Activated naive CD4-positive, alpha-beta T cell treated with anti-CD3 and anti-CD28 coated beads, Interleukin-2, amount 50 U/mL, for 24 hours (primary cell): Measurements from ENCODE around the gene TMEM62.
"Not testable (repeated sequence)": the region's sequence is repeated elsewhere in the genome, so short reads cannot be mapped to it uniquely, and the experiment has no call there.

Source experiments
- H3K27ac Mint-ChIP-seq: one replicate; pipeline ENCODE4 v1.8.0; 2021; ENCODE audit warnings: mild to moderate bottlenecking, mixed read lengths
- H3K27me3 Mint-ChIP-seq: one replicate; pipeline ENCODE4 v1.8.0; 2021; ENCODE audit warnings: mixed read lengths
- H3K36me3 Mint-ChIP-seq: one replicate; pipeline ENCODE4 v1.8.0; 2021; ENCODE audit warnings: mixed read lengths
- H3K4me1 Mint-ChIP-seq: one replicate; pipeline ENCODE4 v1.8.0; 2021; ENCODE audit warnings: mixed read lengths
- H3K4me3 Mint-ChIP-seq: one replicate; pipeline ENCODE4 v1.8.0; 2021; ENCODE audit warnings: mild to moderate bottlenecking, mixed read lengths
- H3K9me3 Mint-ChIP-seq: one replicate; pipeline ENCODE4 v1.8.0; 2021; ENCODE audit warnings: mixed read lengths

The TMEM62 gene

DNA sequence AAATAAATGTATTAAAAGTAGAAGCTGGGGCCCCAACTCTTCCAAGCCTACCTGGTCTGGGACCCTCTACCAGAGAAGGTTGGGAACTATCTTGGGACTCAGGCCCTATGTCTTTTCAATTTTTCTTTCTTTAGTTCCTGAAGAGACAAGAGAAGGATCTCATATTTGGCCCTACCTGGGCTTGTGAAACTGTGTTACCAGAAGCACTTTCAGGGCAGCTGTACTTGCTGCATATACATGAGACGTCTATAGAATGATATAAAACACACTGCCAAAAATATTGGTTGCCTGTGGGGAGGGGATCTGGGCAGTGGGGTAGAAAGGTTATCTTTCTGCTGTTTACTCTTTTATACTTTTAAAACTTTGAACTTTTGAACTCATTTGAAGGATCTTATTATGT, 88.0 kb downstream of the TMEM62 start:
- no peak overlapping the region for H3K27ac Mint-ChIP-seq

DNA sequence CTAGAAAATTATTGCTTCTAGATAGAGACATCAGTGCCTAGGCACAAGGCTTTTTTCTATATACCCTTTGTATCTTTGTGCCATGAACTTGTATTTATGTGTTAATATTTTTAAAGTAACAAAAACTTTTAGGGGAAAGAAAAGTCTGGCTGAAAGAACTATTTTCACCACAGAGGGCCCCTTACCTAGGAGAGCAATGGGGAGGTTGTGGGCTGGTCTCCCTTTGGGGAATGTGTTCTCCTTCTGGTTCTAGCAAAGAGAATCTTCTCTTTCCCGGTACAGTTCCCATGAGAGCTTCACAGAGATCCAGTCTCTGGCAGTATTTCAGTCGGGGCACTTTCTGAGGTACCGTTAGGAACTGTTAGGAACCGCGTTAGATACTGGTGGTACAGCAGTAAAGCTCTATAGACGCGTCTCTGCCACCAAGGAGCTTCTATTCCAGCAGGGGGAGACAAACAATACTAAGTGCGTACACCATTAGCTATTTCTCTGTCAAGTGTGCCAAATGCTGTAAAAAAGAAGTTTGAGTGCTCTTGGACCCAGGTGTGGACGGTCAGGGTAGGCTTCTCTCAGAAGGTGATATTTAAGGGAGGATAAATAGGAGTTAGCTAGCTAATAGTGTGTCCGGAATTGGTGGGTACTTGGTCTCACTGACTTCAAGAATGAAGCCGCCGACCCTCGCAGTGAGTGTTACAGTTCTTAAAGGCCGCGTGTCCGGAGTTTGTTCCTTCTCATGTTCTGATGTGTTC, 92.0 kb downstream of the TMEM62 start:
- H3K36me3 Mint-ChIP-seq, result no peaks in the 10 kb centered on the region
- H3K27ac Mint-ChIP-seq, result no peak overlapping the region
- no peaks in the 10 kb centered on the region for H3K9me3 Mint-ChIP-seq
- H3K4me1 Mint-ChIP-seq, result peaks cover 7% of the 10 kb centered on the region
- peaks cover 5% of the 10 kb centered on the region for H3K27me3 Mint-ChIP-seq
- no peak overlapping the region for H3K4me3 Mint-ChIP-seq

More for the DNA sequence above, 88.0 kb downstream of the TMEM62 start:
- H3K4me3 Mint-ChIP-seq, result no peak overlapping the region
- H3K27me3 Mint-ChIP-seq, result peaks cover 5% of the 10 kb centered on the region
- no peaks in the 10 kb centered on the region for H3K36me3 Mint-ChIP-seq
- peaks cover 7% of the 10 kb centered on the region for H3K4me1 Mint-ChIP-seq
- H3K9me3 Mint-ChIP-seq, result no peaks in the 10 kb centered on the region

DNA sequence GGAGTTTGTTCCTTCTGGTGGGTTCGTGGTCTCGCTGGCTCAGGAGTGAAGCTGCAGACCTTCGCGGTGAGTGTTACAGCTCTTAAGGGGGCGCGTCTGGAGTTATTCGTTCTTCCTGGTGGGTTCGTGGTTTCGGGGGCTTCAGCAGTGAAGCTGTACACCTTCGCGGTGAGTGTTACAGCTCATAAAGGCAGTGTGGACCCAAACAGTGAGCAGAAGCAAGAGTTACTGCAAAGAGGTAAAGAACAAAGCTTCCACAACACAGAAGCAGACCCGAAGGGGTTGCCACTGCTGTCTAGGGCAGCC, 92.5 kb downstream of the TMEM62 start:
- H3K9me3 Mint-ChIP-seq, H3K36me3 Mint-ChIP-seq, H3K4me3 Mint-ChIP-seq, H3K4me1 Mint-ChIP-seq, H3K27me3 Mint-ChIP-seq, H3K27ac Mint-ChIP-seq: not testable (repeated sequence)

DNA sequence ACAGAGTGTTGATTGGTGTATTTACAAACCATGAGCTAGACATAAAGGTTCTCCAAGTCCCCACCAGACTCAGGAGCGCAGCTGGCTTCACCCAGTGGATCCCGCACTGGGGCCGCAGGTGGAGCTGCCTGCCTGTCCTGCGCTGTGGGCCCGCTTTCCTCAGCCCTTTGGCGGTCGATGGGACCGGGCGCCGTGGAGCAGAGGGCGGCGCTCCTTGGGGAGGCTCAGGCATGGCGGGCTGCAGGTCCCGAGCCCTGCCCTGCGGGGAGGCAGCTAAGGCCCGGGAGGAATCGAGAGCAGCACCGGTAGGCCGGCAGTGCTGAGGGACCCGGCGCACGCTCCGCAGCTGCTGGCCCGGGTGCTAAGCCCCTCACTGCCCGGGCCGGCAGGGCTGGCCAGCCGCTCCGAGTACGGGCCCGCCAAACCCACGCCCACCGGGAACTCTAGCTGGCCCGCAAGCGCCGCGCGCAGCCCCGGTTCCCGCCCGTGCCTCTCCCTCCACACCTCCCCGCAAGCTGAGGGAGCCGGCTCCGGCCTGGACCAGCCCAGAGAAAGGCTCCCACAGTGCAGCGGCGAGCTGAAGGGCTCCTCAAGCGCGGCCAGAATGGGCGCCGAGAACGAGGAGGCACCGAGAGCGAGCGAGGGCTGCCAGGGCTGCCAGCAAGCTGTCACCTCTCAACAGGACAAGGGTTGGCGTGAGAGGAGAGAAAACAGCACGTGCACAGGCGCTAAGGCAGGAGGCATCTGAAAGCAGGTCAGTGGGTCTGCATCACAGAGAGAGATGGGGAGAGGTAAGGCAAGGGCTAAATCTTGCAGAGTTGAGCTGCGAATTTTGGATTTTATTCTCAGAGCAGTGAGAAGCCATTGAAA, 93.3 kb downstream of the TMEM62 start:
- H3K9me3 Mint-ChIP-seq, result no peaks in the 10 kb centered on the region
- H3K27me3 Mint-ChIP-seq, result peaks cover 5% of the 10 kb centered on the region
- H3K27ac Mint-ChIP-seq, result no peak overlapping the region
- no peaks in the 10 kb centered on the region for H3K36me3 Mint-ChIP-seq
- H3K4me1 Mint-ChIP-seq, result peaks cover 7% of the 10 kb centered on the region
- H3K4me3 Mint-ChIP-seq, result no peak overlapping the region

DNA sequence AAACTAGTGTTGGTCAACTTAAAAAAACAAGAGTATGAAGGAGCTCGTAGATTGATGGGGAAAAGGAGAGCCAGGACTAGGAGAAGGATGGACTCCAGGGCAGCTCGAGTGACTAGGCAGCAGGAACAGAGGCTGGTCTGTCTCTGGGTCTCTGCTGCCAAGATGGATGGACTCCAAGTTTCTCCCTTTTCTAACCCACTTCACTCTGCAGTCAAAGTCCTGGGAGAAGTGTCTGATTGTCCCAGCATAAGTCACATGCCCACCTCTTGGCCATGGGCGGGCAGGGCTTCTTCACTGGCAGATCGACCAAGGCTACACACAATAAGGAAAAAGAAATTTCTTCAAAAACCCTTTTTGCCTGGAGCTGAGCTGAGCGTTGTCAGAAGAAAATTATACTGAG, 96.6 kb downstream of the TMEM62 start:
- H3K9me3 Mint-ChIP-seq, result no peaks in the 10 kb centered on the region
- H3K27me3 Mint-ChIP-seq, result peaks cover 2% of the 10 kb centered on the region
- no peaks in the 10 kb centered on the region for H3K36me3 Mint-ChIP-seq
- peaks cover 7% of the 10 kb centered on the region for H3K4me1 Mint-ChIP-seq
- no peak overlapping the region for H3K27ac Mint-ChIP-seq
- no peak overlapping the region for H3K4me3 Mint-ChIP-seq

DNA sequence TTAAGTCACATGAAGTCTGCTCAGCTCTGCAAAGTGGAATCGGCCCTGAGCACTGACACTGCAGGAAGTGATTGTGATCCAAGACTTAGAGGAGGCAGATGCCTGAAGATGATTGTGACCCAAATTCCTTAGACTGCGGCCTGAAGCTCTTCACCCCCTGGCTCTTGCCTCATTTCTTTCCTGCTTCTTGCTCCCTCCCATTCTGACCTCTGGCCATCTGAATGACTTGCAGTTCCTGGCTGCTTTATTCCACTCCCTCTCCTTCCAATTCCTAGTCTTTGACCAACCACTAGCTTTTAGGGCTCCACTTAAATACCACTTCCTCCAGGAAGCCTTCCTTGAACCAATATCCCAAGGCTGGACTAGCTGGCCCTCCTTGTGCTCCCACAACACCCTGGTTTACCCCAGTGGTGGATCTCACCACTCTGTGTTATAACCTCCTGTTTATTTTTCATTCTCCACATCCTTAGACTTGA, 97.3 kb downstream of the TMEM62 start:
- H3K27me3 Mint-ChIP-seq, result no peaks in the 10 kb centered on the region
- H3K27ac Mint-ChIP-seq, result no peak overlapping the region
- H3K4me3 Mint-ChIP-seq, result no peak overlapping the region
- no peaks in the 10 kb centered on the region for H3K9me3 Mint-ChIP-seq
- H3K36me3 Mint-ChIP-seq, result no peaks in the 10 kb centered on the region
- H3K4me1 Mint-ChIP-seq, result peaks cover 3% of the 10 kb centered on the region

DNA sequence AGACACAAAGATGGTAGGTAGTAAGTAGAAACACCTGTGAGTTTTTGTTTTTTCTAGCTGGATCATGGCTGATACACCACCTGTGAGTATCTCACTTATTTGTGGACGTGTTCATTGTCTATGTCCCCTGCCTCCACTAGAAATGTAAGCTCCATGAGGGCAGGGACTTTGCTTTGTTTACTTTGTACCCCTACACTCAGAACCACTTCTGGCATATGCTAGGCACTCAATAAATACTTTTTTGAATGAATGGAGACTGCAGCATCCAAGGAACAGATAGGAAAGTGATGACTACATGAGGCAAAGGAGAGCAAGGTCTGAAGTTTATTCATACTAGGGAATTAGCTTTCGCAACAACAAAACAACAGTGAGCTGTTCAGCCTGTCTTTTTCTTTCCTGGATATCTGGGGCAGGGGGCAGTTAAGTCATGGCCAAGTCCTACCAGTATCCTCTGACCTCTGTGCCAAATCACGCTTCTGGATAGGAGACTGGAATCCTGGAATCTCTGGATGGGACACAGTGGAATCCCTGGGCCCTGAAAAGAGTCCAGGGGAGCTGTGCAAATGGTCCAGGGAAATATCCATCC, 99.0 kb downstream of the TMEM62 start:
- H3K27me3 Mint-ChIP-seq, result no peaks in the 10 kb centered on the region
- H3K9me3 Mint-ChIP-seq, result no peaks in the 10 kb centered on the region
- H3K36me3 Mint-ChIP-seq, result no peaks in the 10 kb centered on the region
- H3K27ac Mint-ChIP-seq, result no peak overlapping the region
- no peaks in the 10 kb centered on the region for H3K4me1 Mint-ChIP-seq
- H3K4me3 Mint-ChIP-seq, result no peak overlapping the region
